Gastrocnemius medialis (tissue), 4 donors: ENCODE data around the gene GABARAPL1. TPM values are rescaled to one million over a fixed set of nuclear protein-coding genes. Genes with fewer than 3 reads are reported as not detected.

Source experiments
- ATAC-seq, 2 donors: fragments of 150-250 bp; one replicate each; pipeline ENCODE4 v1.9.1; 2016
- DNase-seq, 2 donors: peaks; one replicate each; pipeline ENCODE4 v3.0.0-alpha.2; 2019
- H3K27ac ChIP-seq, 4 donors: fragments of 200-600 bp; sonication (generic); 1 replicate in 1 of 4; 2 replicates in 3 of 4; pipeline ENCODE4 v1.5.1; 2016 to 2018; ENCODE audit warnings: mild to moderate bottlenecking in 2 of 4, moderate library complexity in 1 of 4
- H3K27me3 ChIP-seq, 3 donors: fragments of 200-600 bp; sonication (generic) in 2 of 3; 1 replicate in 1 of 3; 2 replicates in 2 of 3; pipeline versions ENCODE4 v1.5.1 to v1.6.0; 2016 to 2019; ENCODE audit warnings: mild to moderate bottlenecking in 1 of 3, moderate library complexity in 1 of 3
- H3K36me3 ChIP-seq, 2 donors: fragments of 200-600 bp; sonication (generic) in 1 of 2; one replicate each; pipeline ENCODE4 v1.5.1; 2017 to 2018
- H3K4me1 ChIP-seq, 2 donors: fragments of 200-600 bp; sonication (generic) in 1 of 2; one replicate each; pipeline ENCODE4 v1.5.1; 2016 to 2017; ENCODE audit warnings: mild to moderate bottlenecking in 2 of 2
- H3K4me3 ChIP-seq, 4 donors: fragments of 200-600 bp; sonication (generic) in 3 of 4; 1 replicate in 1 of 4; 2 replicates in 3 of 4; pipeline ENCODE4 v1.5.1; 2016 to 2019; ENCODE audit warnings: mild to moderate bottlenecking in 2 of 4
- H3K9me3 ChIP-seq, 3 donors: fragments of 200-600 bp; sonication (generic) in 2 of 3; 1 replicate in 1 of 3; 2 replicates in 2 of 3; pipeline ENCODE4 v1.5.1; 2016 to 2019
- CTCF ChIP-seq, 5 experiments: fragments of 450-650 bp in 3 of 5; fragments of 200-600 bp in 2 of 5; sonication (generic) in 2 of 5; IDR thresholded peaks in 4 of 5; conservative IDR thresholded peaks in 1 of 5; 1 replicate in 4 of 5; 2 replicates in 1 of 5; pipeline ENCODE4 v1.5.1; 2016 to 2019; ENCODE audit warnings: antibody characterized with exemption in 5 of 5, mild to moderate bottlenecking in 3 of 5, moderate library complexity in 3 of 5
- POLR2A ChIP-seq, 2 donors: fragments of 450-650 bp; IDR thresholded peaks; one replicate each; pipeline ENCODE4 v1.6.1; 2017; ENCODE audit warnings: antibody characterized with exemption in 2 of 2, mild to moderate bottlenecking in 2 of 2, moderate library complexity in 2 of 2
- in situ Hi-C, 4 donors: fragments of 200-750 bp; cut with MboI; loops; one replicate each; pipeline versions ENCODE4 v1.15.0 to v1.8.0; 2017; ENCODE audit warnings: low sequenced_read_pairs in 4 of 4
- intact Hi-C: fragments of 100-400 bp; cut with DNase I; formaldehyde crosslinking; loops from one replicate; pipeline ENCODE4 v1.15.1; 2023; ENCODE audit warnings: low total_unique reads
- total RNA-seq, 4 donors: library from RNA; depleted of rRNA; stranded (reverse); fragments of >200 nt; gene quantifications; one replicate each; pipeline versions ENCODE4 v1.1.0 to v1.2.3, GENCODE V29; 2016

Gene GABARAPL1
- 100 to 1,000 TPM; 144 to 605 (median 175) TPM for total RNA-seq

GRCh38 chr12:10212739-10213131 lies at the start of gene GABARAPL1:
GABARAPL1 (plus strand) TSS chr12:10212877; CDS start chr12:10213130, 253 bp downstream.
- Histone ChIP-seq H3K27me3 (no peaks in the 10 kb centered on the region), H3K36me3 (peaks cover 0 to 19% of the 10 kb centered on the region in 2 donors), H3K27ac (peak within 1 kb of the TSS; percentile 98 to 100 (median 98)), H3K9me3 (no peaks in the 10 kb centered on the region), H3K4me1 (peaks cover 18 to 24% of the 10 kb centered on the region in 2 donors), H3K4me3 (peak within 1 kb of the TSS; percentile 75 to 96 (median 88))
- intact Hi-C loops: loop anchor here (1.0 to 5.0 kb wide), 4 partner anchors 400 to 1575 kb away; partner anchors contain the start of gene MAGOHB
- TF ChIP-seq CTCF (IDR thresholded peaks at IDR 0.05 in 4 of 5, conservative IDR thresholded peaks at IDR 0.05 in 1 of 5): no peak
- peak; percentile 80 to 92 for TF ChIP-seq POLR2A (IDR thresholded peaks at IDR 0.05)
- peak; percentile 82 to 88 for DNase-seq
- in situ Hi-C loops: loop anchor here (5.0 to 25.0 kb wide), 3 partner anchors 500 to 1575 kb away; partner anchors contain the start of gene YBX3 (in 3 of the 4)
- peak; percentile 69 to 73 for ATAC-seq

GRCh38 chr12:10163084-10163483 lies 49.6 kb upstream of the GABARAPL1 start:
- in situ Hi-C loops: no loop called here
- Histone ChIP-seq H3K27me3 (no peaks in the 10 kb centered on the region), H3K36me3 (no peaks in the 10 kb centered on the region), H3K27ac (no peak overlapping the region), H3K4me3 (no peak overlapping the region), H3K4me1 (no peaks in the 10 kb centered on the region), H3K9me3 (no peaks in the 10 kb centered on the region)
- ATAC-seq (no peak), DNase-seq (no peak)
- TF ChIP-seq POLR2A (IDR thresholded peaks at IDR 0.05) (no peak), CTCF (IDR thresholded peaks at IDR 0.05 in 4 of 5, conservative IDR thresholded peaks at IDR 0.05 in 1 of 5) (no peak)
- intact Hi-C loops: no loop called here

- in situ Hi-C loops (no loop called here), intact Hi-C loops (no loop called here)
- Histone ChIP-seq H3K4me1 (no peaks in the 10 kb centered on the region), H3K27me3 (no peaks in the 10 kb centered on the region), H3K9me3 (no peaks in the 10 kb centered on the region), H3K4me3 (no peak overlapping the region), H3K27ac (no peak overlapping the region), H3K36me3 (no peaks in the 10 kb centered on the region)
- TF ChIP-seq CTCF (IDR thresholded peaks at IDR 0.05 in 4 of 5, conservative IDR thresholded peaks at IDR 0.05 in 1 of 5): no peak
- no peak for TF ChIP-seq POLR2A (IDR thresholded peaks at IDR 0.05)
- ATAC-seq (no peak), DNase-seq (no peak)
Observed at GRCh38 chr12:10165421-10165820, 47.3 kb upstream of the GABARAPL1 start.

- no peaks in the 10 kb centered on the region for H3K4me1 ChIP-seq
- DNase-seq: no peak
- no peak overlapping the region for H3K27ac ChIP-seq
- no peak for ATAC-seq
- in situ Hi-C loops (no loop called here), intact Hi-C loops (no loop called here)
- H3K9me3 ChIP-seq: no peaks in the 10 kb centered on the region
- H3K36me3 ChIP-seq: no peaks in the 10 kb centered on the region
- no peaks in the 10 kb centered on the region for H3K27me3 ChIP-seq
- no peak for TF ChIP-seq POLR2A (IDR thresholded peaks at IDR 0.05)
- TF ChIP-seq CTCF (IDR thresholded peaks at IDR 0.05 in 4 of 5, conservative IDR thresholded peaks at IDR 0.05 in 1 of 5): no peak
- no peak overlapping the region for H3K4me3 ChIP-seq
Observed at GRCh38 chr12:10167599-10167998, 45.1 kb upstream of the GABARAPL1 start.

GRCh38 chr12:10169104-10169503 lies 43.6 kb upstream of the GABARAPL1 start:
- Histone ChIP-seq H3K4me1 (no peaks in the 10 kb centered on the region), H3K36me3 (no peaks in the 10 kb centered on the region), H3K4me3 (no peak overlapping the region), H3K27me3 (no peaks in the 10 kb centered on the region), H3K9me3 (no peaks in the 10 kb centered on the region), H3K27ac (no peak overlapping the region)
- intact Hi-C loops (no loop called here), in situ Hi-C loops (no loop called here)
- ATAC-seq (no peak), DNase-seq (no peak)
- TF ChIP-seq CTCF (IDR thresholded peaks at IDR 0.05 in 4 of 5, conservative IDR thresholded peaks at IDR 0.05 in 1 of 5) (no peak), POLR2A (IDR thresholded peaks at IDR 0.05) (no peak)
